ENCODE measurements around the gene KCNH1. TPM values are rescaled to one million over a fixed set of nuclear protein-coding genes. Genes with fewer than 3 reads are reported as not detected.

The KCNH1 gene
- total and polyA plus RNA-seq, 4 donors = not detected

DNA sequence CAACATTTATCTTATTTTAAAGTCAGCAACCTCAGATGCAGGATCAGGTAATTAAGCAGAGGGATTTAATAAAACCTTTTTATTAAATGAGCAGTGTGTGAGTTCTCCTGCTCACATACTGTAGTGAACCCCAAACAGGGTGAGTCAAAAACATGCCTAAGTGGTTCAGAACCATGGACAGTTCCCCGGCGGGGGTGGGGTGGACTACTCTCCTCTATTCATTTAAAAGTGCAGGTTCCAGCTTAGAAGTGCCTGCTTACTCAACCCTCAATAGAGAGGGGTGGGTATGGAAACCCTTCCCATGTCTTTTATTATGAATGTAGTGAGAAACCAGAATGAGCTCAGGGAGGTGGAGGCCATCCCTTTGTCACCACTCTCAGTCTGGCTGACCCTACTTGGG lies 407.3 kb downstream of the KCNH1 start:
- DNase-seq (ENCODE audit: low spot score) = peak; percentile 58
- Histone ChIP-seq H3K27me3 (ENCODE audit: control insufficient read depth in 4 of 4, insufficient read depth in 4 of 4, low read length in 3 of 4) (no peaks in the 10 kb centered on the region), H3K36me3 (ENCODE audit: control insufficient read depth in 4 of 4, insufficient read depth in 3 of 4, low read depth in 1 of 4, low read length in 3 of 4) (no peaks in the 10 kb centered on the region), H3K9me3 (ENCODE audit: control insufficient read depth in 4 of 4, low read length in 3 of 4) (no peaks in the 10 kb centered on the region), H3K27ac (ENCODE audit: low read depth in 1 of 2, low read length in 2 of 2) (no peak overlapping the region), H3K9ac (ENCODE audit: low read depth in 1 of 2, low read length in 2 of 2) (no peak overlapping the region), H3K4me3 (ENCODE audit: low read depth in 1 of 3, low read length in 3 of 3) (no peak overlapping the region), H3K4me1 (ENCODE audit: control insufficient read depth in 4 of 4, insufficient read depth in 4 of 4, low read length in 3 of 4) (peaks cover 1 to 10% (median 4%) of the 10 kb centered on the region in 4 donors)
- 7% methylated on average over 2 of the region's 2 CpGs for WGBS
- TF ChIP-seq, protein P1, sequence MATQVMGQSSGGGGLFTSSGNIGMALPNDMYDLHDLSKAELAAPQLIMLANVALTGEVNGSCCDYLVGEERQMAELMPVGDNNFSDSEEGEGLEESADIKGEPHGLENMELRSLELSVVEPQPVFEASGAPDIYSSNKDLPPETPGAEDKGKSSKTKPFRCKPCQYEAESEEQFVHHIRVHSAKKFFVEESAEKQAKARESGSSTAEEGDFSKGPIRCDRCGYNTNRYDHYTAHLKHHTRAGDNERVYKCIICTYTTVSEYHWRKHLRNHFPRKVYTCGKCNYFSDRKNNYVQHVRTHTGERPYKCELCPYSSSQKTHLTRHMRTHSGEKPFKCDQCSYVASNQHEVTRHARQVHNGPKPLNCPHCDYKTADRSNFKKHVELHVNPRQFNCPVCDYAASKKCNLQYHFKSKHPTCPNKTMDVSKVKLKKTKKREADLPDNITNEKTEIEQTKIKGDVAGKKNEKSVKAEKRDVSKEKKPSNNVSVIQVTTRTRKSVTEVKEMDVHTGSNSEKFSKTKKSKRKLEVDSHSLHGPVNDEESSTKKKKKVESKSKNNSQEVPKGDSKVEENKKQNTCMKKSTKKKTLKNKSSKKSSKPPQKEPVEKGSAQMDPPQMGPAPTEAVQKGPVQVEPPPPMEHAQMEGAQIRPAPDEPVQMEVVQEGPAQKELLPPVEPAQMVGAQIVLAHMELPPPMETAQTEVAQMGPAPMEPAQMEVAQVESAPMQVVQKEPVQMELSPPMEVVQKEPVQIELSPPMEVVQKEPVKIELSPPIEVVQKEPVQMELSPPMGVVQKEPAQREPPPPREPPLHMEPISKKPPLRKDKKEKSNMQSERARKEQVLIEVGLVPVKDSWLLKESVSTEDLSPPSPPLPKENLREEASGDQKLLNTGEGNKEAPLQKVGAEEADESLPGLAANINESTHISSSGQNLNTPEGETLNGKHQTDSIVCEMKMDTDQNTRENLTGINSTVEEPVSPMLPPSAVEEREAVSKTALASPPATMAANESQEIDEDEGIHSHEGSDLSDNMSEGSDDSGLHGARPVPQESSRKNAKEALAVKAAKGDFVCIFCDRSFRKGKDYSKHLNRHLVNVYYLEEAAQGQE (IDR thresholded peaks at IDR 0.05) = peak; percentile 100
- TF ChIP-seq GABPA (IDR thresholded peaks at IDR 0.05 in 1 of 2, conservative IDR thresholded peaks at IDR 0.05 in 1 of 2) = no peak

- no peaks in the 10 kb centered on the region for H3K27me3 ChIP-seq (ENCODE audit: control insufficient read depth in 4 of 4, insufficient read depth in 4 of 4, low read length in 3 of 4)
- no peak overlapping the region for H3K9ac ChIP-seq (ENCODE audit: low read depth in 1 of 2, low read length in 2 of 2)
- no peak for DNase-seq (ENCODE audit: low spot score)
- H3K4me1 ChIP-seq (ENCODE audit: control insufficient read depth in 4 of 4, insufficient read depth in 4 of 4, low read length in 3 of 4) = peaks cover 1 to 10% (median 4%) of the 10 kb centered on the region in 4 donors
- no peak overlapping the region for H3K4me3 ChIP-seq (ENCODE audit: low read depth in 1 of 3, low read length in 3 of 3)
- 92% methylated on average over 2 of the region's 2 CpGs for whole genome bisulfite sequencing
- H3K27ac ChIP-seq (ENCODE audit: low read depth in 1 of 2, low read length in 2 of 2) = no peak overlapping the region
- TF ChIP-seq GABPA (IDR thresholded peaks at IDR 0.05 in 1 of 2, conservative IDR thresholded peaks at IDR 0.05 in 1 of 2) (no peak), YY1 (IDR thresholded peaks at IDR 0.05) (no peak), FOXA1 (IDR thresholded peaks at IDR 0.05) (no peak), JUND (IDR thresholded peaks at IDR 0.05) (no peak), HNF4G (IDR thresholded peaks at IDR 0.05) (no peak), RXRA (IDR thresholded peaks at IDR 0.05) (no peak), TAF1 (conservative IDR thresholded peaks at IDR 0.05) (no peak), FOXA2 (IDR thresholded peaks at IDR 0.05) (no peak), SP1 (IDR thresholded peaks at IDR 0.05) (no peak), NR2F2 (IDR thresholded peaks at IDR 0.05) (no peak), RAD21 (IDR thresholded peaks at IDR 0.05) (no peak)
- TF ChIP-seq, protein P2, sequence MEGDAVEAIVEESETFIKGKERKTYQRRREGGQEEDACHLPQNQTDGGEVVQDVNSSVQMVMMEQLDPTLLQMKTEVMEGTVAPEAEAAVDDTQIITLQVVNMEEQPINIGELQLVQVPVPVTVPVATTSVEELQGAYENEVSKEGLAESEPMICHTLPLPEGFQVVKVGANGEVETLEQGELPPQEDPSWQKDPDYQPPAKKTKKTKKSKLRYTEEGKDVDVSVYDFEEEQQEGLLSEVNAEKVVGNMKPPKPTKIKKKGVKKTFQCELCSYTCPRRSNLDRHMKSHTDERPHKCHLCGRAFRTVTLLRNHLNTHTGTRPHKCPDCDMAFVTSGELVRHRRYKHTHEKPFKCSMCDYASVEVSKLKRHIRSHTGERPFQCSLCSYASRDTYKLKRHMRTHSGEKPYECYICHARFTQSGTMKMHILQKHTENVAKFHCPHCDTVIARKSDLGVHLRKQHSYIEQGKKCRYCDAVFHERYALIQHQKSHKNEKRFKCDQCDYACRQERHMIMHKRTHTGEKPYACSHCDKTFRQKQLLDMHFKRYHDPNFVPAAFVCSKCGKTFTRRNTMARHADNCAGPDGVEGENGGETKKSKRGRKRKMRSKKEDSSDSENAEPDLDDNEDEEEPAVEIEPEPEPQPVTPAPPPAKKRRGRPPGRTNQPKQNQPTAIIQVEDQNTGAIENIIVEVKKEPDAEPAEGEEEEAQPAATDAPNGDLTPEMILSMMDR (IDR thresholded peaks at IDR 0.05; ENCODE audit: low read depth, low read length, missing input control) = no peak
- TF ChIP-seq, protein P1 (IDR thresholded peaks at IDR 0.05) = no peak
- H3K36me3 ChIP-seq (ENCODE audit: control insufficient read depth in 4 of 4, insufficient read depth in 3 of 4, low read depth in 1 of 4, low read length in 3 of 4) = no peaks in the 10 kb centered on the region
- H3K9me3 ChIP-seq (ENCODE audit: control insufficient read depth in 4 of 4, low read length in 3 of 4) = no peaks in the 10 kb centered on the region
Observed at GRCh38 chr1:210724768-210725167, 409.2 kb downstream of the KCNH1 start.
